DLD1 (cell line): ENCODE results near the gene CYB561D1.

Experiments used
- in situ Hi-C: cut with HindIII; loops from 2 replicates; pipeline ENCODE4 v1.10.0; 2017; ENCODE audit warnings: low sequenced_read_pairs

CYB561D1 gene

DNA sequence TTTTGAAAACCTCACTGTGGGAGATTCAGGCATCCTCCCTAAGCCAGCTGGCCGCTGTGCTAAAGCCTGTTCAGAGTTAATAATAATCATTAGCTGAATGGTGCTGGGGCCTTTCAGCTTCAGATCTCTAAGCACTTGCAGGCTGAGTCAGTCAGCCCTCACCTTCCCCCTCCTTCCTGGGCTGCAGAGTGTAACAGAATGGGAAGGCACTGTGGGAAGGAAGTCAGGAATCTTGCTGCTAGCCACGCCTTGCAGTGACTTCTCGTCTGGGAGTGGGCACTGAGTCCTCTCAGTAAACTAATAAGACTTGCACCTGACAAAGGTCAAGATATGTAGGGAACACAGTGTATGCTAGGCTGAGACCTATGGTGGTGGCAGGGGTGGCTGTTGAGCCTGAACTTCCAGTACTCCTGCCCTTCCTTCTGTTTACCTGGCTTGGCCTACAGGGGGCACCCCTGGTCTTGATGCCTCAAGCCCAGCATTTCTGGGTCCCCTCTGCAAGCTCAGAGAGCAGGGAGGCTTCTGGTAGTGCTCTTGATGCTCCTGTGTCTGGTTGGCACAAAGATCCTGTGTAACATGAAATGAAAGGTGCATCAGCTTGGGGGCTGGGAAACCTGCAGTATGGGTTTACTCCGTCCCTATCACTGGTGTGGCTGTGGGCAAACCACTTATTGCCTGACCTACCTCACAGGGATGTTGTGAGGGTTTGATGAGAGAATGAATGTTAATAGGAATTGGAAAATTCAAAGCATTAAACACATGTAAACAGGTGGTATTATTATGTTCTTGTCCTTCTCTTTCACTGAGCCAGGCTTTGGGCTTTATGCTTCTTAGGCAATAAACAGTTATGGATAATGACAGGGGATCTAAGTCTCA, 6.0 kb downstream of the CYB561D1 start:
- in situ Hi-C loops, result loop anchor here (5.0 kb wide), 1 partner anchor 37 kb away; the partner anchor contains the start of gene GPR61

DNA sequence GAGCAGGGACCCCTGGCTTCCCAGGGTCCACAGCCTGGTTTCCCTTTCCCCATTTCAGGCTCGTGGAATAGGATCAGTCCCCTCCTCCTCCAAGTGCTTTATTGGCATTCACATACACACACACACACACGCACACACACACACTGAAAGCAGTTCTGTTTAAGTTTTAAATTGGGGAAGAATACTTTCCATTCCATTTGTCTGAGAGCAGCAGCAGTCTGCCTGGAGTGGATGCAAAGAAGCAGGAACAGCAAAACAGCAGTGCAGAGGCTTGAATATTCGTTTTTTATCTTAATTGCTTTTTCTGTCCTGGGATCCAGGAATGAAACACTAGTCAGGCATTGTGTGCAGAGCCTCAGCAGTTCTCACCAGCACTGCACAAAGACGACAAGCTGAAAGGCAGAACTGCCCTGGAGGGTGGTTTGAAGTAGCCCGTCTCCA, 7.1 kb downstream of the CYB561D1 start:
- in situ Hi-C loops, result no loop called here

GRCh38 chr1:109501644-109502363, 7.9 kb downstream of the CYB561D1 start:
- in situ Hi-C loops, result no loop called here

- in situ Hi-C loops, result no loop called here
Measured at GRCh38 chr1:109502364-109502851, 8.5 kb downstream of the CYB561D1 start.

DNA sequence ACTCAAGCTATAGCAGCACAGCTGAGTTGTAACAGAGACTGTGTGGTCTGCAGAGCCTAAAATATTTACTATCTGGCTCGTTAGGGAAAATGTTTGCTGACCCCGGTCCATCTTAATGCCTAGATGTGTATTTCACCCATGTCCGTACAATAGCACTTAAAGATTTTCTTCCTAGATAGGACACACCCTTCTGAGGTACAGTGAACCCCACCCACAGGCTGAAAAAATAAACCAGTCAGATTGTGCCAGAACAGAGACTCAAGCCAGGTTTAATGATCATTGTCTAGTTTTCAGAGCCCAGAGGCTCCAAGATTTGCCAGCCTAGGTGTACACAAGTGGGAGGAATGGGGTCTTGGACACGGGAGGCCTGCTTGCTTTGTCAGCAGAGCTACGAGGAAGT, 10.0 kb downstream of the CYB561D1 start:
- in situ Hi-C loops, result no loop called here

GRCh38 chr1:109504974-109505373, 11.1 kb downstream of the CYB561D1 start:
- in situ Hi-C loops, result no loop called here

DNA sequence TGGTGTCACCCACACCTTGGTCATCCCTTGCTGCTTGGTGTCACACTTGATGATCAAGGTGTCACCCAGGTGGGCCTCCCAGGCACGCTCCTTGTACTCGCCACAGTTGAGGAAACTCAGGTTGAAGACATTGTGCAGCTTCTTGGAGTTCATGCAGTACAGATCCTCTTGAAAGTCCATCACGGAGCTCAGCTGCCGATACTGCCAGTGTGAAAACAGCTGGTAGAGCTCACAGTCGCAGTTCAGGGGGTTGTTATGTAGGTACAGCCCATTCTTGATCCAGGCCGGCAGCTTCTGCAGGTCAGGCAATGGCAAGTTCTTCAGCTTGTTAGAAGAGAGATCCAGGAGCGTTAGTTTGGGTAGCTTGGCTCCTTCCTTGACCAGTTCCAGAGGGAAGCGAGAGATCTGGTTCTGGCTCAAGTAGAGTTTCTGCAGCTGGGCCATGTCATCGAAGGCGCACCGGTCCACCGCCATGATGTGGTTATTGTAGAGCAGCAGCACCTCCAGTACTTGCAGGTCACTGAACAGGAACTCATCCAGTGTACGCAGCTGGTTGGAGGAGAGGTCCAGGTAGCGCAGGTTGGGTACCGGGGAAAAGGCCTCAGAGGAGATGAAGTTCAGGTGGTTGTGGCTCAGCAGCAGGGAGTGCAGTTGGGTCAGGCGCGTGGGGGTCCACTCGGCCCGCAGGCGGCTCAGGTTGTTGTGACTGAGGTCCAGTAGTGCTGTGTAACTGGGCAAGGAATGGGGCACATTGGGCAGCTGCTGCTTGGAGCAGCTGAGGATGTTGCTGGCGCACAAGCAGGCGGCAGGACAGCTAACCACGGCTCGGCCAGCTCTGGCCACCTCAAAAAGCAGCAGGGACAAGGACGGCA, 14.3 kb downstream of the CYB561D1 start:
- in situ Hi-C loops, result no loop called here

GRCh38 chr1:109508873-109509175, 14.9 kb downstream of the CYB561D1 start:
- in situ Hi-C loops, result no loop called here

DNA sequence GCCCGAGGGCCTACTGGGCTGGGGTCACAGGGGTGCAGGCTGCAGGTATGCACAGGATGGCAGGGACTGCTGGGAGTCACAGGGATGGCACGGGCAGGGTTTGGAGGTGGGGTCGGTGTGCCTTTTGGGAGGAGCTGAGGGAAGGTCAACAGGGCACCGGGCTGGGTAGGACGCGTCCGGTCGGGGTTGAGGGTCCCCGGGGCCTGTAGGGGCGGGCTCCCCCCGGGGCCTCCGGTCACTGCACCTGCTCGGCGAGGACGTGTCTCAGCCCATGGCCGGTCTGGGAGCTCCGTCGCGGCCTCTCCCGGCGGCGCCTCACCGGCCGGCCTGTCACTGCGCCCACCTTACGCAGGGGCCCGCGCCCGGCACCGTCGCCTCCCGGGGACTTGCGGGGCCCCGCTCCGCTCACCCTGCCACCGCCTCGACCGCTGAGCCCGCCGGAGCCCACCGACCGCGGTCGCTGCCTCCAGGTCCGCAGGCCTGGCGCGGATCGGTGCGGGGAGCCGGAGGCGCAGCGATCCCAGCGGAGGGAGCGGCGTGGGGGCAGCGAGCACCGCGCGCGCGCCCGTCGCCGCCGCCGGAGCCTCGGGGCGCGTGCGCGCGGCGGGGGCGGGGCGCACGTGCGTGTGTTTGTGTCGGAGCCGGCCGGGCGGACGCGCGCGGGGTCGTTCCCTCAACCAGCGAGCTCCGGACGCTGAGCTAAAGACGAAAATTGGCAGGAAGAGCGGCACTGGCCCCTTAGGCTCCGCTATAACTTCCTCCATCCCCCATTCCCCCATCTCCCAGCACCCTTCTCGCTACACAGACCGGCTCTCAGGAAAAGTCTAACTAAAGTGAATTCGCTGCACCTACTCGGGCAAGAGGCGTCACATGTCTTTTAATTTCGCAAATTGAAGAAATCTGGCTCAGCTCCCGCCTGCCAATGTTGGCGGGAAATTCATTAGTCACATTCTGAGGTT, 15.6 kb downstream of the CYB561D1 start, which contains the start of gene AMIGO1:
Gene AMIGO1, minus strand, starts transcription at position 552 of the 959 bp plus-strand sequence. CDS start 815 bp downstream, outside the sequence.
- in situ Hi-C loops, result no loop called here

DNA sequence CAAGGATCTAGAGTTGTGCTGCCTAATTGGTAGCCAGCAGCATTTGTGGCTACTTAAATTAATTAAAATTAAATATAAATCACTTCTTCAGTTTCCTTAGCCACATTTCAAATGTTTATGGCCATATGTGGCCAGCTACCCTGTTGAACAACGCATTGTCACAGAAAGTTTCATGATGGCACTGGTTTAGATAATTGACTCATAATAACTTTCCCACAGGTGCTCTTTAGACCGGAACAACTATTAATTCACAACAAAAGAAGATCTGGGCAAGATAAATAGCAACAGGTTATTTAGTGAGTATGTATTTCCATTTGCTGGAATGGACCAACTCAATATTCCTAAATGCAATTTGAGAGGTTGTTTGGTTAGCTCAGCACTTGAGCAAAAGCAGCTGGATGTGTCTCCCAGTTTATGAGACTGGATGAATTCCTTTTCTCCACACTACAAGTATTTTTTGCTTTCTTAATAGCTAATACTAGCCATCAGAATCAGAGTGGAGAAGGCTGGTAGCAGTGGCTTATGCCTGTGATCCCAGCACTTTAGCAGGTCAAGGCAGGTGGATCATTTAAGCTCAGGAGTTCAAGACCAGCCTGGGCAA, 19.3 kb downstream of the CYB561D1 start:
- in situ Hi-C loops, result no loop called here

DNA sequence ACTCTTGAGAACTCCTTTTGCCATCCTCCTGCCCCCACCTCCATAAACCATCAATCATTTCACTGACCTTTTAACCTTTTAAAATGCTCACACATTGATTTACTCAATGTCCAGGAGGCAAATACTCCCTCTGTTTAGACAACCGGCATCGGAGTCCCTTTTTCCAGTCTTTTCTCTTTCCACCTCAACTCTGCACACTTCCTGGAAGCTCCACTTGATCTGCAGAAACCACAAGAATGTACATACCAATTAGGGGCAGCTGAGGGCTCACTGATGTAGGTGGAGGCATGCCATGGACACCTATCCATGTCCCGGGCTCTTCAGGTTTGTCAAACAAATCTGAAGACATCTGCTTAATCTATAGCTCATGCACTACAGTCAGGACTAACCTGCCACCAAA, 21.0 kb downstream of the CYB561D1 start:
- in situ Hi-C loops, result no loop called here

DNA sequence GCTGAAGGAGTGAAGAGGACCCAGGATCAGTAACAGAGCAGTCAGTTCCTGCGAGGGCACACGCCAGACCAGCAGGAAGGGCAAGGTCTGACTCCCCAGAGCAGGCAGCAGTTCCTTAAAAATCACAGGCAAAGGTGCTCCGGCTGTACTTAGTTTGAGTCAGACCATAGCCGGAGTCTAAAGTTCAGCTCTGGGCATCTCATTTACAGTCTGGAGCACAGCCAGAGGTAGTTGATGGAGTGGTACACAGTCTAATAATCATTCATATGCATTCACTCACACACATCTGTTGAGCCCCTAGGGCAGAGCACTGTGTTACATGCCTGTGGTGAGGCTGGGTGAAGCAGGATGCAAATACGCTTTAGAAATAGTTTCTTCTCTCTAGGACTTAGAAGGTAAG, 23.0 kb downstream of the CYB561D1 start:
- in situ Hi-C loops, result no loop called here

- in situ Hi-C loops, result no loop called here
Measured at GRCh38 chr1:109517337-109517736, 23.4 kb downstream of the CYB561D1 start.

DNA sequence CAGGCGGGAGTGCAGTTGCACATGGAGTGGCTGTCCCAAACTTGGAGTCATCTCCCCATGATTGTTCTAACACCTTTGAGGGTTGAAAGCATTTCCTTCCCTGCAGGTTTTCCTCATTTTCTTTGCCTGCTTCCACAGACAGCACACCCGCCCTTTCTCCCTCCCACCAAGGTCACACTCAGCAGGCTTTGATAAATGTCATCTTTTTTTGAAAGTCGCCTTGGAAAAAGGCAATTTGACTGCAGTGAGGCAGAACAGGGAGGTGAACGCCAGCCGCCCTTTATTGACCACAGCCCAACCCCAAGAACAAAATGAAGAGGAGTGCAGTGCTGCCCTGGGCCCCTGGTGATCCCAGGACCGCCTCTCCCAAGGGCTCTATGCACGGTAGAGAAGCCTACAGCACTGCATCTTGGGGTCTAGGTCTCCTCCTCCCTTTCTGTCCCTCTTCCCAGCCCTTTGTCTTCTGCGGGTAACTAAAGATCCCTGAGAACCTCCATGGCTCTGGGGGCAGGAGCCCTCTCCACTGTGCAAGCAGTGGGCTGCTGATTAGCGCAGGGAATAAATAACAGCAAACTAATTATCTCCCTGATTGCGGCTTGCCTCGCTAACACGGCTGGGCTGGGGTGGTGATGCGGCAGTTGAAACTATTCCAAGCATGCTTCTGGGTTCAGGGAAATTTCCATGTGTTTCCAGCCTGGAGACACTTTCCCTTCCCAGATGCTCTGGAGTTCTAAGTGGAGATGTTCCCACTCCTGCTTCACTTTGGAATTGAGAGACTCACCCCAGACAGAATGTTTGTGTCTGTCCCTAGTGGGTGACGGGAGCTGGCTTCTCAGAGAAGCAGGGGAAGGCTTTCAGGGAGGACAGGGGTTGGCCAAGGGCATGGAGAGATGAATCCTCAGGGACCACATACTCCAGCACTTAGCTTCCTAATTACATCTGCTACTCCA, 27.4 kb downstream of the CYB561D1 start:
- in situ Hi-C loops, result no loop called here

GRCh38 chr1:109522026-109522425, 28.1 kb downstream of the CYB561D1 start:
- in situ Hi-C loops, result no loop called here

- in situ Hi-C loops, result no loop called here
Measured at GRCh38 chr1:109523706-109524105, 29.8 kb downstream of the CYB561D1 start.

- in situ Hi-C loops, result no loop called here
Measured at GRCh38 chr1:109527098-109527811, 33.4 kb downstream of the CYB561D1 start.
